ENCODE measurements around the gene U2AF1L4. TPM values are rescaled to one million over a fixed set of nuclear protein-coding genes. Genes with fewer than 3 reads are reported as not detected.

U2AF1L4 gene
- total and polyA plus RNA-seq, 2 of the 4 experiments (the other 2 are of a cell fraction): 6.1 to 15.0 TPM

- H3K27me3 ChIP-seq (ENCODE audit: control insufficient read depth, insufficient read depth, low read length): no peaks in the 10 kb centered on the region
- no peak overlapping the region for H3K9ac ChIP-seq (ENCODE audit: low read depth, low read length)
- H2BK15ac ChIP-seq (ENCODE audit: low read depth, low read length): no peak overlapping the region
- no peak overlapping the region for H2AK5ac ChIP-seq (ENCODE audit: low read depth, low read length)
- in situ Hi-C loops (cut with MboI; ENCODE audit: low sequenced_read_pairs): no loop called here
- intact Hi-C loops (cut with micrococcal nuclease): no loop called here
- no peak overlapping the region for H2BK120ac ChIP-seq (ENCODE audit: low read depth, low read length)
- no peak overlapping the region for H2AFZ ChIP-seq (replicated peaks; ENCODE audit: low read length, poor library complexity)
- no peak overlapping the region for H4K8ac ChIP-seq (ENCODE audit: low read depth in 2 of 2, low read length in 2 of 2)
- TF ChIP-seq RCOR1 (IDR thresholded peaks at IDR 0.05; ENCODE audit: insufficient replicate concordance, low read length) (no peak), SMC3 (IDR thresholded peaks at IDR 0.05; ENCODE audit: low read depth, low read length) (no peak), RAD21 (IDR thresholded peaks at IDR 0.05; ENCODE audit: low read length) (no peak), FOS (IDR thresholded peaks at IDR 0.05; ENCODE audit: low read depth, low read length) (no peak), CEBPB (IDR thresholded peaks at IDR 0.05; ENCODE audit: low read depth, low read length) (no peak), CHD1 (IDR thresholded peaks at IDR 0.05; ENCODE audit: low read depth, low read length) (no peak), USF2 (IDR thresholded peaks at IDR 0.05; ENCODE audit: low read depth, low read length) (no peak), POLR2A (IDR thresholded peaks at IDR 0.05; ENCODE audit: low read depth, low read length) (no peak), MAFK (IDR thresholded peaks at IDR 0.05; ENCODE audit: low read depth, low read length) (no peak), NFE2L2 (IDR thresholded peaks at IDR 0.05; ENCODE audit: low read depth, low read length) (no peak), BHLHE40 (IDR thresholded peaks at IDR 0.05; ENCODE audit: low read depth, low read length) (no peak), MXI1 (IDR thresholded peaks at IDR 0.05; ENCODE audit: borderline replicate concordance, low read depth, low read length) (no peak), MAZ (IDR thresholded peaks at IDR 0.05; ENCODE audit: borderline replicate concordance, low read depth, low read length) (no peak), RFX5 (IDR thresholded peaks at IDR 0.05; ENCODE audit: low read depth, low read length) (no peak)
- TF ChIP-seq, protein P1, sequence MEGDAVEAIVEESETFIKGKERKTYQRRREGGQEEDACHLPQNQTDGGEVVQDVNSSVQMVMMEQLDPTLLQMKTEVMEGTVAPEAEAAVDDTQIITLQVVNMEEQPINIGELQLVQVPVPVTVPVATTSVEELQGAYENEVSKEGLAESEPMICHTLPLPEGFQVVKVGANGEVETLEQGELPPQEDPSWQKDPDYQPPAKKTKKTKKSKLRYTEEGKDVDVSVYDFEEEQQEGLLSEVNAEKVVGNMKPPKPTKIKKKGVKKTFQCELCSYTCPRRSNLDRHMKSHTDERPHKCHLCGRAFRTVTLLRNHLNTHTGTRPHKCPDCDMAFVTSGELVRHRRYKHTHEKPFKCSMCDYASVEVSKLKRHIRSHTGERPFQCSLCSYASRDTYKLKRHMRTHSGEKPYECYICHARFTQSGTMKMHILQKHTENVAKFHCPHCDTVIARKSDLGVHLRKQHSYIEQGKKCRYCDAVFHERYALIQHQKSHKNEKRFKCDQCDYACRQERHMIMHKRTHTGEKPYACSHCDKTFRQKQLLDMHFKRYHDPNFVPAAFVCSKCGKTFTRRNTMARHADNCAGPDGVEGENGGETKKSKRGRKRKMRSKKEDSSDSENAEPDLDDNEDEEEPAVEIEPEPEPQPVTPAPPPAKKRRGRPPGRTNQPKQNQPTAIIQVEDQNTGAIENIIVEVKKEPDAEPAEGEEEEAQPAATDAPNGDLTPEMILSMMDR (conservative IDR thresholded peaks at IDR 0.05; ENCODE audit: low read depth, low read length): no peak
- TF ChIP-seq, protein P2, sequence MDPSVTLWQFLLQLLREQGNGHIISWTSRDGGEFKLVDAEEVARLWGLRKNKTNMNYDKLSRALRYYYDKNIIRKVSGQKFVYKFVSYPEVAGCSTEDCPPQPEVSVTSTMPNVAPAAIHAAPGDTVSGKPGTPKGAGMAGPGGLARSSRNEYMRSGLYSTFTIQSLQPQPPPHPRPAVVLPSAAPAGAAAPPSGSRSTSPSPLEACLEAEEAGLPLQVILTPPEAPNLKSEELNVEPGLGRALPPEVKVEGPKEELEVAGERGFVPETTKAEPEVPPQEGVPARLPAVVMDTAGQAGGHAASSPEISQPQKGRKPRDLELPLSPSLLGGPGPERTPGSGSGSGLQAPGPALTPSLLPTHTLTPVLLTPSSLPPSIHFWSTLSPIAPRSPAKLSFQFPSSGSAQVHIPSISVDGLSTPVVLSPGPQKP (IDR thresholded peaks at IDR 0.05; ENCODE audit: borderline replicate concordance, low read depth, low read length): no peak
- H3K23ac ChIP-seq (ENCODE audit: low read depth, low read length): no peak overlapping the region
- BruUV-seq (replicated peaks): no TSS peak
- no peak overlapping the region for H3K56ac ChIP-seq (ENCODE audit: extremely low read depth, insufficient read depth, low read length)
- H2BK5ac ChIP-seq (ENCODE audit: low read depth, low read length, poor library complexity, severe bottlenecking): no peak overlapping the region
- no peaks in the 10 kb centered on the region for H4K20me1 ChIP-seq (ENCODE audit: insufficient read depth, low read length)
- no peak overlapping the region for H4K5ac ChIP-seq (ENCODE audit: low read depth, low read length)
- H2AK9ac ChIP-seq (replicated peaks; ENCODE audit: low read depth, low read length, poor library complexity): no peak overlapping the region
- no peak overlapping the region for H3K27ac ChIP-seq (ENCODE audit: insufficient read depth, low read length)
- H3K4ac ChIP-seq (ENCODE audit: low read depth, low read length): no peak overlapping the region
- no peak overlapping the region for H3K4me3 ChIP-seq (ENCODE audit: insufficient read depth, low read depth, low read length)
- dilution Hi-C loops (cut with HindIII; ENCODE audit: low sequenced_read_pairs, unreplicated experiment): no loop called here
- DNase-seq (no peak), ATAC-seq (ENCODE audit: low read depth) (no peak)
- no peaks in the 10 kb centered on the region for H3K9me3 ChIP-seq (ENCODE audit: control insufficient read depth, insufficient read depth, low read length)
- peaks cover 6% of the 10 kb centered on the region; the same call in 1 of the 2 replicates for H3K9me1 ChIP-seq (ENCODE audit: insufficient read depth, low read length)
- POLR2A ChIA-PET (ENCODE audit: unreplicated experiment): no interaction called here
- H2BK20ac ChIP-seq (ENCODE audit: low read depth, low read length): no peak overlapping the region
- peaks cover 6% of the 10 kb centered on the region for H3K4me1 ChIP-seq (ENCODE audit: control insufficient read depth, insufficient read depth, low read length)
- H4K91ac ChIP-seq (ENCODE audit: insufficient read depth, low read depth, low read length): no peak overlapping the region
- peaks cover 7 to 18% of the 10 kb centered on the region in 2 experiments for H3K79me1 ChIP-seq (ENCODE audit: low read depth in 1 of 2, low read length in 2 of 2)
- CTCF ChIA-PET: no interaction called here
- H3K14ac ChIP-seq (replicated peaks; ENCODE audit: low read depth, low read length): no peak overlapping the region
- no peak overlapping the region for H3K4me2 ChIP-seq (ENCODE audit: low read depth, low read length)
- 100% methylated on average over 4 of the region's 16 CpGs; no CpG with 5 or more reads in 1 of the 2 experiments for WGBS, 2 experiments (ENCODE audit: extremely low coverage in 2 of 2, insufficient read length in 1 of 2)
- no peak overlapping the region for H3K18ac ChIP-seq (ENCODE audit: low read depth, low read length)
- peaks cover 16% of the 10 kb centered on the region for H3K36me3 ChIP-seq (ENCODE audit: control insufficient read depth, insufficient read depth, low read length)
These were observed 34.8 kb upstream of the U2AF1L4 start for GRCh38 chr19:35780058-35780457.
